Astrocyte of the spinal cord (primary cell): ENCODE results near the gene PRDM2.

Experiments
- DNase-seq: peaks from one replicate; pipeline ENCODE4 v3.0.0; 2011; ENCODE audit warnings: low read depth, low spot score
- H3K4me3 ChIP-seq: 2 replicates; pipeline ENCODE4 v1.5.1; 2011; ENCODE audit warnings: low read depth, mild to moderate bottlenecking, low read length, moderate library complexity
- CTCF ChIP-seq: IDR thresholded peaks from 2 replicates; pipeline ENCODE4 v1.5.1; 2012; ENCODE audit warnings: low read depth, mild to moderate bottlenecking, low read length, inconsistent platforms
- in situ Hi-C: cut with HindIII; loops from 2 replicates; pipeline ENCODE4 v1.10.0; 2017; ENCODE audit warnings: low sequenced_read_pairs

Gene PRDM2

DNA sequence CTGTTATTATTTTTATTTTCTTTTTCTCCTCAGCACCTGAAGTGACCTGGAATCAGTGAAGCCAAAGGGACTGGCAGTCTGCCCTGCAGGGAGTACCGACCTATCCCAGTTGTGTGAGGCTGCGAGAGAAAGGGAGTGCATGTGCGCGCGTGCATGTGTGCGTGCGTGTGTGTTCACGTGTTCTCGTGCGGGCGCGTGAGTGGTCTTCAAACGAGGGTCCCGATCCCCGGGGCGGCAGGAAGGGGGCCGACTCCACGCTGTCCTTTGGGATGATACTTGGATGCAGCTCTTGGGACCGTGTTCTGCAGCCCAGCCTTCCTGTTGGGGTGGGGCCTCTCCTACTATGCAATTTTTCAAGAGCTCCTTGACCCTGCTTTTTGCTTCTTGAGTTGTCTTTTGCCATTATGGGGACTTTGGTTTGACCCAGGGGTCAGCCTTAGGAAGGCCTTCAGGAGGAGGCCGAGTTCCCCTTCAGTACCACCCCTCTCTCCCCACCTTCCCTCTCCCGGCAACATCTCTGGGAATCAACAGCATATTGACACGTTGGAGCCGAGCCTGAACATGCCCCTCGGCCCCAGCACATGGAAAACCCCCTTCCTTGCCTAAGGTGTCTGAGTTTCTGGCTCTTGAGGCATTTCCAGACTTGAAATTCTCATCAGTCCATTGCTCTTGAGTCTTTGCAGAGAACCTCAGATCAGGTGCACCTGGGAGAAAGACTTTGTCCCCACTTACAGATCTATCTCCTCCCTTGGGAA, 123.3 kb downstream of the PRDM2 start:
- TF ChIP-seq CTCF: no peak
- H3K4me3 ChIP-seq: no peak overlapping the region
- in situ Hi-C loops: no loop called here
- DNase-seq: no peak

DNA sequence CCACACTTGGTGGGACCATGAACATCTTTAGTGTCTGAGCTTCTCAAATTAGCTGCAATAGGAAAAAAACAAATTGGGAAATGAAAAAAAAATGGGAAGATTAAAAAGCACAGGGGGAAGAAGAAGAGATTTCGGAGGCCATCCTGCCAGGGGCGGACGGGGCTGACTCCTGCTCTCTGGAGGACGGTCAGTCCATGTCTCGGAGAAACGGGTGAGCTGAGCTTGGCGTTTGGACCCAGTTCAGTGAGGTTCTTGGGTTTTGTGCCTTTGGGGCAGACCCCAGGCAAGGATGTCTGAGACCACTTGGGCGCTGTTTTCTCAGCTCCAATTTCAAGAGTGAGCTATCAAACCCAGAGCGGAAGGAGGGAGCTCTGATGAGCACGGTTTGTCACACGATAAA, 123.9 kb downstream of the PRDM2 start:
- in situ Hi-C loops: no loop called here
- DNase-seq: no peak
- no peak overlapping the region for H3K4me3 ChIP-seq
- TF ChIP-seq CTCF: no peak

DNA sequence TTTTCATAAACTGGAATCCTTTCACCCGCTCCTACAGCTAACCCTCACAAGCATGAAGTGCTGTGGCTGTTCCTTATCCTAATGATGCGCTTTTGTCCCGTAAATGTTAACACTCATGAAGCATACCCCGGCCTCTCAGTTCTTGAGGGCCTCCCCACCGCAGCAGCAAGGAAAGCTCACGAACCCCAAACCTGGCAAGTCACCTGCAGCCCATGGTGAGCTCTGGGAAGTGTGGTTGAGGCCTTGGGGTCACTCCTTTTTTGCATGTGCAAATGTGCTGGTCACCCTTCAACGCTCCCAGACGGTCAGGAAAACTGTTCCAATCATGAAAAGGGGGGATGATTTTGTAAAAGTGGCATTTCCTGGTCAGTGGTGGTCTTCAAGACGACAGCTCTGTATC, 124.6 kb downstream of the PRDM2 start:
- no peak for DNase-seq
- H3K4me3 ChIP-seq: no peak overlapping the region
- no peak for TF ChIP-seq CTCF
- in situ Hi-C loops: no loop called here

GRCh38 chr1:13825033-13825432, 125.0 kb downstream of the PRDM2 start:
- no peak overlapping the region for H3K4me3 ChIP-seq
- in situ Hi-C loops: no loop called here
- DNase-seq: no peak
- TF ChIP-seq CTCF: peak; percentile 6

- no peak for TF ChIP-seq CTCF
- in situ Hi-C loops: no loop called here
- DNase-seq: no peak
- no peak overlapping the region for H3K4me3 ChIP-seq
Observed at GRCh38 chr1:13826009-13826408, 126.0 kb downstream of the PRDM2 start.

DNA sequence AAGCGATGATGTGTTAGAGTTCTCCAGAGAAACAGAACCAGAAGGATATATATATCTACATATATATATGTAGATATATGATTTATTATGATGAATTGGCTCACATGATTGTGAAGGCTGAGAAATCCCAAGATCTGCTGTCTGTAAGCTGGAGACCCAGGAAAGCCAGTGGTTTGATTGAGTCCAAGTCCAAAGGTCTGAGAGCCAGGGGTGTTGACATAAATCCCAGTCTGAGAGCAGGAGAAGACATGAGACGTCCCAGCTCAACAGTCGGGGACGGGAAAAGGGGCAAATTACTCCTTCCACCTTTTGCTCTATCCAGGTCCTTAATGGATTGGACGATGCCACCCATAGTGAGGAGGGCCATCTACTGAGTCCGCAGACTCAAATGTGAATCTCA, 126.6 kb downstream of the PRDM2 start:
- in situ Hi-C loops: no loop called here
- no peak for TF ChIP-seq CTCF
- DNase-seq: no peak
- H3K4me3 ChIP-seq: no peak overlapping the region
